ENCODE measurements around the gene CRLF3. TPM values are rescaled to one million over a fixed set of nuclear protein-coding genes. Genes with fewer than 3 reads are reported as not detected.
"Not testable (repeated sequence)": the region's sequence is repeated elsewhere in the genome, so short reads cannot be mapped to it uniquely, and the experiment has no call there.

Gene CRLF3
- total RNA-seq, 1 donor from 2014 or later = 9.0 TPM

DNA sequence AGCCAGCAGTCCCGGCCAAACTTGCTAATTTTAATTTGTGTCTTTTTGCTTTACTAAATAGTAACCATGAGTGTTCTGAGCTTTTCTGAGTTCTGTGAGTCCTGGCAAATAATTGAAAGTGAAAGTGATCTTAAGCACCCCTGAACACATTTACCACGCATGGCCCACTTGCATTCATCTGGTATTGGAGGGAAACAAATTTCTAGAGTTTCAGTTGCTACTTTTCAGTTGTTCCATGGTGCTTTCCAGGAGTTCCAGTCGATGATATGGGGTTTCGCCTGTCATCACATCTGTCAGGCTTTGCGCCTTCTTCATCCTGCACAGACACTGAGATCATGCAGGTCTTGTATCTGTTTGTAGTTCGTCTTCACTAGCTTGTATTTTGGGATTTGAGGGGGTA lies 44.1 kb downstream of the CRLF3 start:
- no peak for TF ChIP-seq CTCF (conservative IDR thresholded peaks at IDR 0.05)
- no peaks in the 10 kb centered on the region for H3K4me1 Mint-ChIP-seq (ENCODE audit: unreplicated experiment)
- H3K36me3 Mint-ChIP-seq = peaks cover 15% of the 10 kb centered on the region
- H3K9me3 Mint-ChIP-seq = no peaks in the 10 kb centered on the region
- no peak overlapping the region for H3K27ac Mint-ChIP-seq
- H3K27me3 Mint-ChIP-seq = no peaks in the 10 kb centered on the region
- DNase-seq (ENCODE audit: extremely low spot score, unreplicated experiment) = no peak
- no peak overlapping the region for H3K4me3 Mint-ChIP-seq

DNA sequence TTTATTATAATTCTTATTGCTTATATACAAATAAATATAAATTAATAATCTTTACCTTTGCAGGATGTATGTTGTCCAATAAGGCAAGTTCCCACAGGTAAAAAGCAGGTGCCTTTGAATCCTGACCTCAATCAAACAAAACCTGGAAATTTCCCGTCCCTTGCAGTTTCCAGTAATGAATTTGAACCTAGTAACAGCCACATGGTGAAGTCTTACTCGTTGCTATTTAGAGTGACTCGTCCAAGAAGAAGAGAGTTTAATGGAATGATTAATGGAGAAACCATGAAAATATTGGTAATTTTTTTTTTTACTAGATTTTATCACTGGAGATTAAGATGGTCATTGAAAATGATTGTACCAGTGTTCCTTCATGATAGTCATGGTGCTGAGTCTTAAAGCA lies 55.7 kb downstream of the CRLF3 start:
- H3K4me1 Mint-ChIP-seq (ENCODE audit: unreplicated experiment); H3K9me3 Mint-ChIP-seq; H3K27me3 Mint-ChIP-seq; H3K27ac Mint-ChIP-seq; H3K4me3 Mint-ChIP-seq; DNase-seq (ENCODE audit: extremely low spot score, unreplicated experiment): not testable (repeated sequence)
- peaks cover 14% of the 10 kb centered on the region for H3K36me3 Mint-ChIP-seq

GRCh38 chr17:30767641-30768404 lies 56.7 kb downstream of the CRLF3 start:
- not testable (repeated sequence) for DNase-seq (ENCODE audit: extremely low spot score, unreplicated experiment); H3K4me3 Mint-ChIP-seq; H3K27me3 Mint-ChIP-seq; H3K9me3 Mint-ChIP-seq; H3K4me1 Mint-ChIP-seq (ENCODE audit: unreplicated experiment); H3K27ac Mint-ChIP-seq
- peaks cover 14% of the 10 kb centered on the region for H3K36me3 Mint-ChIP-seq

DNA sequence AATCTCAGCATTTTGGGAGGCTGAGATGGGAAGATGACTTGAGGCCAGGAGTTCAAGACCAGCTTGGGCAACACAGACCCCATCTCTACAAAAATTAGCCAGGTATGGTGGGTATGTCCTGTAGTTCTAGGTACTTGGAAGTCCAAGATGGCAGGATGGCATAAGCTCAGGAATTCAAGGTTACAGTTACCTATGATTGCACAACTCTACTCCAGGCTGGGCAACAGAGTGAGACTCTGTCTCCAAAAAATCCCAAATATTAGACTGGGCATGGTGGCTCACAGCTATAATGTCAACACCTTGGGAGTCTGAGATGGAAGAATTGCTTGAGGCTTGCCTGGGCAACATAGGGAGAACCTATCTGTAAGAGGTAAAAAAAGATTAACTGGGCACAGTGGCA lies 63.4 kb downstream of the CRLF3 start:
- Mint-ChIP-seq H3K4me3 (no peak overlapping the region), H3K4me1 (ENCODE audit: unreplicated experiment) (no peaks in the 10 kb centered on the region), H3K36me3 (peaks cover 13% of the 10 kb centered on the region), H3K9me3 (no peaks in the 10 kb centered on the region), H3K27ac (no peak overlapping the region), H3K27me3 (no peaks in the 10 kb centered on the region)
- no peak for TF ChIP-seq CTCF (conservative IDR thresholded peaks at IDR 0.05)
- no peak for DNase-seq (ENCODE audit: extremely low spot score, unreplicated experiment)

DNA sequence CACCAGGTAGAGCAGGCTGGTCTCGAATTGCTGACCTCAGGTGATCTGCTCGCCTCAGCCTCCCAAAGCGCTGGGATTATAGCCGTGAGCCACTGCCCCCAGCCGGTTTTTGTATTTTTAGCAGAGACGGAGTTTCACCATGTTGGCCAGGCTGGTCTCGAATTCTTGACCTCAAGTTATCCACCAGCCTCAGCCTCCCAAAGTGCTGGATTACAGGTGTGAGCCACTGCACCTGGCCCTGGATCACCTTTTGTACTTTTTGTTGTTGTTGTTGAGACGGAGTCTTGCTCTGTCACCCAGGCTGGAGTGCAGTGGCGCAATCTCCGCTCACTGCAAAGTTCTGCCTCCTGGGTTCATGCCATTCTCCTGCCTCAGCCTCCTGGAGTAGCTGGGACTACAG lies 71.2 kb downstream of the CRLF3 start:
- H3K4me1 Mint-ChIP-seq (ENCODE audit: unreplicated experiment); H3K27me3 Mint-ChIP-seq; H3K9me3 Mint-ChIP-seq; H3K27ac Mint-ChIP-seq; H3K4me3 Mint-ChIP-seq; DNase-seq (ENCODE audit: extremely low spot score, unreplicated experiment): not testable (repeated sequence)
- H3K36me3 Mint-ChIP-seq = peaks cover 19% of the 10 kb centered on the region

DNA sequence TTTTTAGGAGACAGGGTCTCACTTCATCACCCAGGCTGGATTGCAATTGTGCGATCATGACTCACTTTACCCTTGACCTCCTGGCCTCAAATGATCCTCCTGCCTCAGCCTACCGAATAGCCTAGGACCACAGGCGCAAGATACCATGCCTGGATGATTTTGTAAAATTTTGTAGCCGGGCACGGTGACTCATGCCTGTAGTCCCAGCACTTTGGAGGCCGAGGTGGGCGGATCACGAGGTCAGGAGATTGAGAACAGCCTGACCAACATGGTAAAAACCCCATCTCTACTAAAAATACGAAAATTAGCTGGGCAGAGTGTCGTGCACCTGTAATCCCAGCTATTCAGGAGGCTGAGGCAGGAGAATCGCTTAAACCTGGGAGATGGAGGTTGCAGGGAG lies 73.5 kb downstream of the CRLF3 start:
- not testable (repeated sequence) for H3K9me3 Mint-ChIP-seq; H3K4me1 Mint-ChIP-seq (ENCODE audit: unreplicated experiment); H3K27me3 Mint-ChIP-seq; H3K27ac Mint-ChIP-seq; DNase-seq (ENCODE audit: extremely low spot score, unreplicated experiment); H3K4me3 Mint-ChIP-seq
- peaks cover 21% of the 10 kb centered on the region for H3K36me3 Mint-ChIP-seq

GRCh38 chr17:30747621-30748020 lies 76.9 kb downstream of the CRLF3 start:
- not testable (repeated sequence) for H3K27me3 Mint-ChIP-seq; H3K4me3 Mint-ChIP-seq; H3K27ac Mint-ChIP-seq; H3K9me3 Mint-ChIP-seq; DNase-seq (ENCODE audit: extremely low spot score, unreplicated experiment); H3K4me1 Mint-ChIP-seq (ENCODE audit: unreplicated experiment)
- peaks cover 18% of the 10 kb centered on the region for H3K36me3 Mint-ChIP-seq

GRCh38 chr17:30742669-30743068 lies 81.8 kb downstream of the CRLF3 start:
- H3K36me3 Mint-ChIP-seq = peaks cover 15% of the 10 kb centered on the region
- not testable (repeated sequence) for H3K9me3 Mint-ChIP-seq, H3K4me3 Mint-ChIP-seq

GRCh38 chr17:30736371-30736770 lies 88.1 kb downstream of the CRLF3 start:
- Mint-ChIP-seq H3K36me3 (peaks cover 14% of the 10 kb centered on the region), H3K4me1 (ENCODE audit: unreplicated experiment) (peaks cover 17% of the 10 kb centered on the region)
- not testable (repeated sequence) for H3K9me3 Mint-ChIP-seq; H3K4me3 Mint-ChIP-seq; H3K27me3 Mint-ChIP-seq; H3K27ac Mint-ChIP-seq; DNase-seq (ENCODE audit: extremely low spot score, unreplicated experiment)

More at GRCh38 chr17:30742669-30743068, 81.8 kb downstream of the CRLF3 start:
- H3K27ac Mint-ChIP-seq; H3K27me3 Mint-ChIP-seq; DNase-seq (ENCODE audit: extremely low spot score, unreplicated experiment); H3K4me1 Mint-ChIP-seq (ENCODE audit: unreplicated experiment): not testable (repeated sequence)

- DNase-seq (ENCODE audit: extremely low spot score, unreplicated experiment); H3K27ac Mint-ChIP-seq; H3K27me3 Mint-ChIP-seq; H3K9me3 Mint-ChIP-seq: not testable (repeated sequence)
- Mint-ChIP-seq H3K36me3 (peaks cover 11% of the 10 kb centered on the region), H3K4me3 (peak overlapping the region; percentile 76), H3K4me1 (ENCODE audit: unreplicated experiment) (peaks cover 13% of the 10 kb centered on the region)
Measured at GRCh38 chr17:30735644-30736043, 88.8 kb downstream of the CRLF3 start.

- H3K27me3 Mint-ChIP-seq; H3K27ac Mint-ChIP-seq; DNase-seq (ENCODE audit: extremely low spot score, unreplicated experiment); H3K9me3 Mint-ChIP-seq: not testable (repeated sequence)
- Mint-ChIP-seq H3K36me3 (peaks cover 11% of the 10 kb centered on the region), H3K4me1 (ENCODE audit: unreplicated experiment) (peaks cover 14% of the 10 kb centered on the region), H3K4me3 (peak overlapping the region; percentile 76)
Measured at GRCh38 chr17:30735206-30735605, 89.3 kb downstream of the CRLF3 start.

GRCh38 chr17:30734153-30734552 lies 90.3 kb downstream of the CRLF3 start:
- not testable (repeated sequence) for H3K27ac Mint-ChIP-seq; H3K9me3 Mint-ChIP-seq; H3K27me3 Mint-ChIP-seq; DNase-seq (ENCODE audit: extremely low spot score, unreplicated experiment)
- Mint-ChIP-seq H3K4me3 (peak overlapping the region; percentile 22), H3K36me3 (peaks cover 11% of the 10 kb centered on the region), H3K4me1 (ENCODE audit: unreplicated experiment) (peaks cover 23% of the 10 kb centered on the region)

Data from type B pancreatic cell (in vitro differentiated cells).